Measurements from ENCODE around the gene KIF26B. TPM values are rescaled to one million over a fixed set of nuclear protein-coding genes. Genes with fewer than 3 reads are reported as not detected.
A peak's percentile ranks its signal among the peaks of the same experiment; 100 is the strongest.

KIF26B gene
- total RNA-seq, 1 donor from 2014 or later: 4.0 TPM

DNA sequence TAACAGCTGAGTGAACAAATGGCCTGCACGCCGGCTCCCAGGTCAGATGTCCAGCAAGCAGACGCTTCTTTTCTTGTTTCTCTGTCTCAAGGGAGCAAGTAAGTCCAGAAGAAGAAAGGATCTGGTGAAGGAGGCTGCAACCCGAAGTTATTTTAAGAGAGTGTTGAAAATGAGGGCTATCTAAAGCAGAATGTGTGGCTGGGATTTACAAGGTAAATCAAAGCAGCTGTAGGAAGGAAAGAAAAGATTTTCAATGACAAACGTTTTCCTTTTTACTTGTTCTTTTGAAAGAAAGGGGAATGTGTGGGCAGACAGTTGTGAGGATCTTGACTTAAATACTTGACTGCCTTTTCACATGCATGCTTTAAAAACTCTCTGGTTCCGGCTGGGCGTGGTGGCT is 311.5 kb downstream of the KIF26B start:
- DNase-seq: no peak

DNA sequence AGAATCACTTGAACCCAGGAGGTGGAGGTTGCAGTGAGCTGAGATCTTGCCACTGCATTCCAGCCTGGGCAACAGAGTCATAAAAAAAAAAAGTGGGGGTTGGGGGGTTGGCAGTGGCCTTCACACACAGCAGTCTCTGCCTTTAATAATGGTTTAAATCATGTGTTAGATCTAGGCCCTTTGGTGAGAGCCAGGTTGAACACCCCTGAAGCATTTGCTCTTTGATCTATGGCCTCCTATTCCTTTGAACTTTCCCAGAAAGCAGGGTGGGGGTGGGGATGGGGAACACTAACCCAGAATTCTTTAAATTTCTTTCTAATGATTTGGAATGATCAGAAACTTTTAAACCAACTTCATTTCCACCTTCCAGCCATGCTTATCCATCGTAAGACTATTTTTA is 313.0 kb downstream of the KIF26B start:
- DNase-seq: no peak

DNA sequence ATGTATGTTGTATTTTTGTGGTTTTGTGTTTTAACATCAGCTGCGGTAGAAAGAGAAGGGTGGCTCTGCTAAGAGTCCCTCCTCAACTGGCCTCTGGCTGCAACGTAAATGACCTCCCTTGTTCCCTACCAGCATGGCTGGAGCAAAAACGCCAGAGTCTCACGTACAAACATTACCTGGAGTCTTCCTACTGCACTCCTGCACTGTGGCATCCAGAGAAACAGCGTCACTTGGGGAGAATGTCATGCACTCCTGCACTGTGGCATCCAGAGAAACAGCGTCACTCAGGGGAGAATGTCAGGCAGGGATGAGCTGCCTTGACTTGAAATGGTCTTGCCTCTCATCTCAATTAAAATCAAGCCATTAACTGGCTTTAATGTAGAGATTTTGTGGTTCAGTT is 314.2 kb downstream of the KIF26B start:
- no peak for DNase-seq

DNA sequence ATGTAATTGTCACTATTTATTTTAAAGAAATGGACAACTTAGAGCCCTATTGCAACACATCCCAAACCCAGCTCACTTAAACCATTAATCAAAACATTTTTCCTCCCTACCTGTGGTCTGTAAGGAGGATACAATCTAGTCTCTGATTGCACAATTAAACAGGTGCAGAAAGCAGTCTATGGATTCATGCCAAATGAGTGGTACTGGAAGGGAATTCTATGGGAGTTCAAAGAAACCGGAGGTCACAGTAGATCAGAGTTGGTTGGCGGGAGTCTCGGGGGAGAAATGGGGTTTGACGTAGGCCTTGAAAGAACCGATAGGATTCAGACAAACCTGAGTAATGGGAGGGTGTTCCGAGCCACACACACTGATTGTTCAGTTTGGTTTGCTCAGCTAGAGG is 314.9 kb downstream of the KIF26B start:
- DNase-seq: no peak

DNA sequence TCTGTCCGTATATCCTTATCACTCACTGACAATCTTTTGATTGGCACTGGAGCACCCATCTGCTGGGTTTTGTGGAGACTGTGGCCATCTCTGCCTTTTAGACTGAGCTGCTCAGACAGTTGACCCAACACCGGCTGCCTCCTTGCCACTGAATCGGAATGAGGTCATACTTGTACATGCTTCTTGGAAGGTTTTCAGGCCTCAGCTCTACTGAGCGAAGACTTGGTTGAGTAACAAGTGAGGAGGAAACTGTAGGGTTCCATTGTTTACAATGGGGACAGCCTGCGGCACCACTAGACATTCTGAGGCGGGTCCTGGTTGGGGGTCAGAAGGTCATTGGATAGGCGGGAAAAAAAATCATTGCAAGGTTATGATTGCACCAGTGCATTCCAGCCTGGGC is 320.3 kb downstream of the KIF26B start:
- DNase-seq: no peak

GRCh38 chr1:245475961-245476516 is 321.3 kb downstream of the KIF26B start:
- DNase-seq: no peak

- no peak for DNase-seq
Observed at GRCh38 chr1:245477941-245478340, 323.2 kb downstream of the KIF26B start.

DNA sequence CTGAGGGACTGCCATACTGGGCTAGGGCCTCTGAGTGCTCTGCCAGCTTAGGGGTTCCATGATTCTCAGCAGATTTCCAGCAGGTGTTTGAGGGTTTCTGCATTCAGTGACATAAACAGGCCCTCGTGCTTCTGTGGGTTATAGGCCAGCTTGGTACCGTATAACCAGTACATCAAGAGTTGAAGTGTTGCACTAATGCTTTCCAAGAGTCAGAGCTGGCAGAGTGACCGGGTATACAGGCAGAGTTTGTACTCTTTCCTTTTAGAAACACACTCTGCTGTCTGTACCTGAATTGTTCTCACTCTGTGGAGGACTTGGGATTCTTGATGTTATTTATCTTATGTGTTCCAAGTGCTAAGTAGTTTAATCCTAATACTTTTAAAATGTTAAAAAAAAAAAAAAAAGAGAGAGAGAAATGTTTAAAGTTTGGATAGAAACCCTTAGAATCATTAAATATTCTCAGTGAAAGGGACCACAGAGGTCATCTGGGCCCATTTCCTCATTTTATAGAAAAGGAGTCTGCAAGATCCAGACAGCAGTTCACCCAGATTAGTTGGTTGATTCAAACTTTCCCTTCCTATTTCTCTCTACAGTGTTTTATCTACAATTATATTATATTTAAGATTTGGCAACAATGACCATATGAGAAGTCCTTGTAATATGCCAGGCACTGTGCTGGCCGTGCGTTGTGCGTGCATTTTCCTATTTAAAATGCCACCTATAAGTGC is 325.8 kb downstream of the KIF26B start:
- no peak for DNase-seq

GRCh38 chr1:245481261-245481660 is 326.5 kb downstream of the KIF26B start:
- DNase-seq: no peak

- DNase-seq: no peak
Observed at GRCh38 chr1:245483247-245483646, 328.5 kb downstream of the KIF26B start.

DNA sequence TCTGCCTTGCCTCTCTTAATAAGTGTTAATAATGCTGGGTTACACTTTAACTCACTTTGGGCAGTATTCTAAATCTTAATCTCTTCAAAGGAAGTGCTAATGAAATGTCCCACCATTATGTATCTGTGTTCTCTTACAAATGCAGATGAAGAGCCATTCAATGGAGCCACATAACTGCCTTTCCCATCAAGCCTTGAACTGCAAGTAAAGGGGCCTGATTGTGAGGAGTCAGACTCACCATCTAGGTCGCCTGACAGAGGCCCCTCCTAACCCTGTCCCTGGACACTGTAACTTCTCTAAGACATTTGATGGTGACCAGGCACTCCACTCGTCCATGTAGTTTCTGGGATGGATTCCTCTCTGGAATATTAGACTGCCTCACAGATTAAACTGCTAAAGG is 329.4 kb downstream of the KIF26B start:
- no peak for DNase-seq

GRCh38 chr1:245485996-245486395 is 331.2 kb downstream of the KIF26B start:
- no peak for DNase-seq

DNA sequence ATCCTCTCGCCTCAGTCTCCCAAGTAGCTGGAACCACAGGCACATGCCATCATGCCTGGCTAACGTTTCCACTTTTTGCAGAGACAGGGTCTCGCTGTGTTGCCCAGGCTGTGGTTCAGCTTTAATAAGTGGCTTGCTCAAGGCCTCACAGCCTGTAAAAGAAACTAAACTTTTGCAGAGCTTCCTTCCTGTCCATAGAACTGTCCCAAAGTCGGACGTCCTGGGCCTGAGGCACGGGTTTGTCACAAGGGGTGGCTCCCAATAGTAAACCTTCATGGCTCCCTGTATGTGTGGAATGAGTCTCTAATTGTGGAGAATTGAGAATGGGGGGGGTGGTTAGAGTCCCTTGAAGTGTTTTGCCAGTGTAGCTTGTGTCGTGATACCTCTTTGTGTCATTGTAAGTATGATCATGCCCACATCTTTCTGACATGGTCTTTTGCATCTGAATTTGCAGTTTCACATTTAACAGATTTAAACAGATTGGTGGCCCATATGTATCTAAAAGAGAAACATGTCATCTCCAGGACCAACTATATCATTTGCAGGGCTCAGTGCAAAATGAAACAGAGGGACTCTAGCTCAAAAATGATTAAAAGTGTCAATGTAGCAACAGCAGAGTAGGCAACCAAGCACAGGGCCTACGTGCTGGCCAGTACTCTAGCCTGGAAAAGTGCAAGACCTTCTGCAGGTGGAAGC is 332.1 kb downstream of the KIF26B start:
- DNase-seq: no peak

- DNase-seq: no peak
Observed at GRCh38 chr1:245488346-245489129, 333.8 kb downstream of the KIF26B start.

DNA sequence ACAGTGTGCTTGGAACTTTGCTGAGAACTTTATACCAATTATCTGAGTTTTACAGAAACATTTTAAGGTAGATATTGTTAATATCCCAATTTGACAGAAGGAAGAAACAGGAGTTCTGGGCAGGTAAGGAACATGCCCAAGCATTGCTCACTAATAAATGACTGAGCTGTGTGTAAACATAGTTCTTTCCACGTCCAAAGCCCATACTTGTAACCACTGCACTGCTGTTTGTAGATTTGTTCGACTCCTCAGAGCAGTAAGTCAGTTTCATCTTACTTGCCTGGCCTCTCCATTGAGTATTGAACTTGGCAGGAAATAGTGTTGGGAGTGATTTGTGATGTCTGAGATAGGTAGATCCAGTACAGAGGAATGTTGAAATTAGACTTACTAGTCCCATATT is 335.1 kb downstream of the KIF26B start:
- peak; percentile 26 for DNase-seq

DNA sequence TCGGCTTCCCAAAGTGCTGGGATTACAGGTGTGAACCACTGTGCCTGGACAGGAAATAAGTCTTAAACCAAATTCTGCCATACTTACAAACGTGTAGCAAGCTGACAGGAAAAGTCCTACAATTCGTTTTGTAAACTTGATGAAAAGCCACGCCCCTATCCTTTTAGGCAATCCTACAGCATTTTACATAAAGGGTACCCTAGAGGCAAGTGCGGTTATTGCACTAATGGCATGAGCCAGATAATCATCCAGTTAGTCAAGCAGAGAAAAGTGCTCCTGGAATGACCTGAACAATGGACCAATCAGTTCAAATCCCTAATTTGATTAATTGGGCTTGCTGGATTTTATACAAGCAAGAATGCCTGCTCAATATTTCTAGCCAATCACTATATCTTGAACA is 338.2 kb downstream of the KIF26B start:
- no peak for DNase-seq

- DNase-seq: no peak
Observed at GRCh38 chr1:245495681-245496080, 340.9 kb downstream of the KIF26B start.

DNA sequence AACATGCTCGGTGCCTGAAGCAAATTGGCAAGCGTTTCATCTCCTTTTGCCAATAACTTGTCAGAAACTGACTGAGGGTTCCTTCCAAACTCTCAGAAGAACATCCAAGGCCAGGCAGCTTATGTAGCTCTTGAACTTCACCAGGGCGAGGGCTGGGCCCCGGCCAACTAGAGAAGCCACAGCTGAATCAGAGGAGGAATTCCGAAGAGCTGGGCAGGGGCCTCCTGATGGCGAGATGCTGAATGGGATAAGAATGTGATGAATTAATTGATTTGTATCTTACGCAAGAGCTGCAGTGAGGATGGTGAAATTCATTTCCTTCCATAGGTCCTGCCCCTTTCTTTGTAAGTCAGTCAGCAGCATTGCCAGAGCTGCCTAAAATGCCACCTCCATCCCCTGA is 345.8 kb downstream of the KIF26B start:
- DNase-seq: peak; percentile 34

DNA sequence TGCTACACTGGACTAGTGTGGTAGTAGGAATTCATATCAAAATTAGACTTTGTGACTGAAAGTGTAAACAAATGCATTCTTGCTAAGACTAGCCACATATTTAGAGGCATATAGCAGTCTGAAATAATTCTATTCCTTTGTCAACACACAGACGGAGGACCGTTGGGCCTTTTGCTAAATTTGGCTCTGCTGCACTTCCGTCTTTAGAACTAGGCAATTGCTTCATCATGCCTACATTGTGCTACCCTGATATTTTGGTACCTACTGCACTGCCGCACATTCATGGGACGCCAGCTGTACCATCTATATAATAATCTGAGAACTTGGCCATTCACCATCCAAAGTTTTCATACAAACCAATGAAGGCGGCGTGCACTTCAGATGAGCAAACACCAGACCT is 346.8 kb downstream of the KIF26B start:
- no peak for DNase-seq

DNA sequence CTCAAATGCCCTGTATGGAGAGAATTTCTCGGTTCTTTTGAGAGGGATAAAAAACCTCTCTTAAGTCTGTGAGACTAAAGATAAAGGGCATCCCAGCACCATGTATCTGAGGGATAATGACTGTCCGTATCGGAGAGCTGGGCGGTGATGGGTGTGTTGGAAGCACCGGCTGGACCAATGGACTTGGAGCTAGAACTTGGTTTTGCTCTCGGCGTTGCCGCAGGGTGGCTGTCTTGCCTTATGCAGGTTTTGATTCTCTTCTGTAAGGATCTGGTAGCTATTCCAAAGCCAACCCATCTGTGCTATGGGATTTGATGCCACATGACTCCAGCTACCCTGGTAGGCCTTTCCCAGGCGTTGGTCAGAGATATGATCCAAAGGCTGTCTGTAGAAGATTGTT is 348.8 kb downstream of the KIF26B start:
- DNase-seq: no peak

DNA sequence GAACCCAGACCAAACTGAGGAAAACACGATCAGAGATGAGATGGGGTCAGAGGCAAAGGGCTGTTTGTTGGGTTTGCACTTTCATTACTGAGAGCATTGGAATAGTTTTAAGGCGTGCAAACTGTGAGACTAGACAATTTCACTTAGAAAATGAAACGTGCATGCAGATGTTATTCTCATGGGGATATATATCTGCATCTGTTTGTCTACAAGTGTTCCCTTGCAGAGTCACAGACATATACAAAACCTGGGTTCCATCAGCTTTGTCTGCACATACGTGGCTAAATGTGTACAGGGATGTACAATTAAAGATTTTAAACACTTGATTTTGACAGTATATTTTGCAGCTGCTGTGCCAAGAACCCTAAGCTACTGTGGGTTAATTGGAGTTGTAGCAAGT is 355.4 kb downstream of the KIF26B start:
- DNase-seq: peak; percentile 35

GRCh38 chr1:245512181-245512888 is 357.6 kb downstream of the KIF26B start:
- DNase-seq: peak; percentile 64

Data from tongue (tissue), 2 donors.